IPS DF 19.7 (cell line): ENCODE measurements around the gene MBP.

ENCODE experiments used
- DNase-seq: peaks from one replicate; pipeline ENCODE4 v3.0.0-alpha.2; 2013; ENCODE audit warnings: low read depth, low spot score

MBP gene

GRCh38 chr18:77132369-77133050 is at the start of gene MBP:
Gene MBP, minus strand, starts transcription at chr18:77132783. Its CDS starts 27,522 bp downstream, at chr18:77105261.
- DNase-seq, result no peak

- no peak for DNase-seq
These were observed 49.5 kb upstream of the MBP start for GRCh38 chr18:77181950-77182707.

GRCh38 chr18:77178559-77178958 is 46.0 kb upstream of the MBP start:
- DNase-seq, result no peak

- DNase-seq, result no peak
These were observed 44.4 kb upstream of the MBP start for GRCh38 chr18:77177009-77177408.

- DNase-seq, result no peak
These were observed 40.9 kb upstream of the MBP start for GRCh38 chr18:77173275-77174030.

- DNase-seq, result no peak
These were observed 38.4 kb upstream of the MBP start for GRCh38 chr18:77170890-77171410.

GRCh38 chr18:77168811-77169311 is 36.3 kb upstream of the MBP start:
- no peak for DNase-seq

GRCh38 chr18:77167251-77167650 is 34.7 kb upstream of the MBP start:
- DNase-seq, result no peak

GRCh38 chr18:77166523-77166922 is 33.9 kb upstream of the MBP start:
- no peak for DNase-seq

GRCh38 chr18:77165503-77166188 is 33.1 kb upstream of the MBP start:
- DNase-seq, result no peak

- no peak for DNase-seq
These were observed 32.3 kb upstream of the MBP start for GRCh38 chr18:77164763-77165485.

- DNase-seq, result no peak
These were observed 31.4 kb upstream of the MBP start for GRCh38 chr18:77164026-77164425.

- no peak for DNase-seq
These were observed 30.0 kb upstream of the MBP start for GRCh38 chr18:77162580-77162979.

GRCh38 chr18:77161961-77162360 is 29.4 kb upstream of the MBP start:
- no peak for DNase-seq

- no peak for DNase-seq
These were observed 28.8 kb upstream of the MBP start for GRCh38 chr18:77161383-77161782.

GRCh38 chr18:77160515-77160914 is 27.9 kb upstream of the MBP start:
- DNase-seq, result peak; percentile 80

- no peak for DNase-seq
These were observed 24.7 kb upstream of the MBP start for GRCh38 chr18:77157312-77157711.

- no peak for DNase-seq
These were observed 22.4 kb upstream of the MBP start for GRCh38 chr18:77155031-77155430.

GRCh38 chr18:77153404-77153803 is 20.8 kb upstream of the MBP start:
- DNase-seq, result no peak

GRCh38 chr18:77151772-77152520 is 19.4 kb upstream of the MBP start:
- no peak for DNase-seq
